ENCODE results near the gene PCDHB3. TPM values are rescaled to one million over a fixed set of nuclear protein-coding genes. Genes with fewer than 3 reads are reported as not detected.
"Not testable (repeated sequence)": the region's sequence is repeated elsewhere in the genome, so short reads cannot be mapped to it uniquely, and the experiment has no call there.

PCDHB3 gene
- total RNA-seq, 1 donor from 2014 or later: 1.9 TPM

GRCh38 chr5:141105350-141105749, 5.1 kb downstream of the PCDHB3 start:
- ATAC-seq: no peak
- no peak overlapping the region for H3K27ac ChIP-seq
- H3K9me3 ChIP-seq: peaks cover 11% of the 10 kb centered on the region
- no peak overlapping the region for H3K4me3 ChIP-seq
- intact Hi-C loops (cut with DNase I): no loop called here
- no peaks in the 10 kb centered on the region for H3K27me3 ChIP-seq
- DNase-seq: no peak
- TF ChIP-seq CTCF (IDR thresholded peaks at IDR 0.05): no peak
- no peaks in the 10 kb centered on the region for H3K36me3 ChIP-seq
- H3K4me1 ChIP-seq: no peaks in the 10 kb centered on the region

GRCh38 chr5:141119250-141119649, 19.0 kb downstream of the PCDHB3 start:
- DNase-seq (no peak), ATAC-seq (no peak)
- intact Hi-C loops (cut with DNase I): no loop called here
- Histone ChIP-seq H3K36me3 (no peaks in the 10 kb centered on the region), H3K4me1 (no peaks in the 10 kb centered on the region), H3K4me3 (no peak overlapping the region), H3K27me3 (no peaks in the 10 kb centered on the region), H3K27ac (no peak overlapping the region), H3K9me3 (peaks cover 19% of the 10 kb centered on the region)
- TF ChIP-seq CTCF (IDR thresholded peaks at IDR 0.05): no peak

GRCh38 chr5:141121563-141121962, 21.3 kb downstream of the PCDHB3 start, which contains the start of gene PCDHB4:
PCDHB4 (plus strand) TSS chr5:141121818; CDS start chr5:141121999, 181 bp downstream.
- H3K9me3 ChIP-seq: peaks cover 8% of the 10 kb centered on the region
- intact Hi-C loops (cut with DNase I): no loop called here
- no peaks in the 10 kb centered on the region for H3K27me3 ChIP-seq
- H3K27ac ChIP-seq: no peak within 1 kb of the TSS
- H3K4me3 ChIP-seq: peak within 1 kb of the TSS; percentile 26
- DNase-seq (peak; percentile 12), ATAC-seq (no peak)
- TF ChIP-seq CTCF (IDR thresholded peaks at IDR 0.05): peak; percentile 34
- H3K4me1 ChIP-seq: no peaks in the 10 kb centered on the region
- H3K36me3 ChIP-seq: no peaks in the 10 kb centered on the region

GRCh38 chr5:141121985-141122384, 21.7 kb downstream of the PCDHB3 start:
- intact Hi-C loops (cut with DNase I): no loop called here
- ATAC-seq: no peak
- Histone ChIP-seq H3K27me3 (no peaks in the 10 kb centered on the region), H3K4me1 (no peaks in the 10 kb centered on the region), H3K36me3 (no peaks in the 10 kb centered on the region), H3K27ac (no peak overlapping the region), H3K9me3 (peaks cover 8% of the 10 kb centered on the region), H3K4me3 (peak overlapping the region; percentile 26)
- no peak for TF ChIP-seq CTCF (IDR thresholded peaks at IDR 0.05)
- DNase-seq: peak; percentile 15

- H3K4me3 ChIP-seq; H3K36me3 ChIP-seq; ATAC-seq; H3K9me3 ChIP-seq; H3K27me3 ChIP-seq; intact Hi-C loops (cut with DNase I); H3K27ac ChIP-seq; H3K4me1 ChIP-seq: not testable (repeated sequence)
- DNase-seq: peak; percentile 57
Measured at GRCh38 chr5:141123396-141124135, 23.3 kb downstream of the PCDHB3 start.

GRCh38 chr5:141127305-141127704, 27.0 kb downstream of the PCDHB3 start:
- no peaks in the 10 kb centered on the region for H3K27me3 ChIP-seq
- TF ChIP-seq CTCF (IDR thresholded peaks at IDR 0.05): no peak
- no peaks in the 10 kb centered on the region for H3K9me3 ChIP-seq
- H3K4me1 ChIP-seq: no peaks in the 10 kb centered on the region
- no peak overlapping the region for H3K27ac ChIP-seq
- intact Hi-C loops (cut with DNase I): no loop called here
- DNase-seq: no peak
- no peak for ATAC-seq
- H3K36me3 ChIP-seq: no peaks in the 10 kb centered on the region
- no peak overlapping the region for H3K4me3 ChIP-seq
